Measurements from ENCODE around the gene TXNRD2.
A peak's percentile ranks its signal among the peaks of the same experiment; 100 is the strongest.

TXNRD2 gene

DNA sequence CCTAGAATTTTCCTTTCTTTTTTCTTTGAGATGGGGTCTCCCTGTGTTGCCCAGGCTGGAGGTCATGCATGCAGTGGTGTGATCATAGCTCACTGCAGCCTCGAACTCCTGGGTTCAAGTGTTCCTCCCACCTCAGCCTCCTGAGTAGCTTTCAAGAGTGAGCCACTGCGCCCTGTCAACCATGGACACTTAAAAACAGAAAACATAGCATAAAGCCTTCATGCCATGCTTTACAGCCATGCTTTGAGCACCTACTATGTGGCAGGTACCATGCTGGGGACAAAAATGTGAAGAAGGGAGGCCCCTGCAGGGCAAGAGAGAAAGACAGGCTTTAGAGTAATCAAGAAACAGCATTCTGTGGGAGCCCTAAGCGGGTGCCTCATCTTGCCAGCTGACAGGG is 73.3 kb downstream of the TXNRD2 start:
- no peak for DNase-seq

DNA sequence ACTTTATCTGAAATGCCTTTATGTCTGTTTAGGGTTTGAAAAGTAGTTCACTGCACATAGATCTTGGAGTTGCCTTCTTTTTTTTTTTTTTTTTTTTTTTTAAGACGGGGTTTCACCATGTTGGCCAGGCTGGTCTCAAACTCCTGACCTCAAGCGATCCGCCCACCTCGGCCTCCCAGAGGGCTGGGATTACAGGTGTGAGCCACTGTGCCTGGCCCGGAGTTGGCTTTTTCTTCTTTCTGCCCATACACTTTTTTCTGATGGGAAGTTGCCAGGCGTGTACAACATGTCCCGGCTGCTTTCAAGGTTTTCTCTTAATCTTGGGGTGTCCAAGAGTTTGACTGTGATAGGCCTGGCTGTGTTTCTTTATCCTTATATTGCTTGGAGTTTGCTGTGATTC is 74.0 kb downstream of the TXNRD2 start:
- DNase-seq, result no peak

DNA sequence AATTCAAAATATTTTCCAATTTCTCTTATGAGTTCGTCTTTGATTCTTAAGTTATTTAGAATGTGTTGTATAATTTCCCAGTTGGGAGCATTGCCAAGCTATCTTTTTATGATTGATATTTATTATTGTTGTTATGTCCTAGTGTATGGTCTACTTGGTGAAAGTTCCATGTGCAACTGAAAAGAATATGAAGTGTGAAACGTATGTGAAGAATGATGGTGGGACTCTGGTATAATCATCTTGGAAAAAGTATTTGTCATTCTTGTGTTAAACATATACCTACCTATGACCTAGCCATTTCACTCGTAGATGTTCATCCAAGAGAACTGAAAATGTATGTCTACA is 75.0 kb downstream of the TXNRD2 start:
- no peak for DNase-seq

DNA sequence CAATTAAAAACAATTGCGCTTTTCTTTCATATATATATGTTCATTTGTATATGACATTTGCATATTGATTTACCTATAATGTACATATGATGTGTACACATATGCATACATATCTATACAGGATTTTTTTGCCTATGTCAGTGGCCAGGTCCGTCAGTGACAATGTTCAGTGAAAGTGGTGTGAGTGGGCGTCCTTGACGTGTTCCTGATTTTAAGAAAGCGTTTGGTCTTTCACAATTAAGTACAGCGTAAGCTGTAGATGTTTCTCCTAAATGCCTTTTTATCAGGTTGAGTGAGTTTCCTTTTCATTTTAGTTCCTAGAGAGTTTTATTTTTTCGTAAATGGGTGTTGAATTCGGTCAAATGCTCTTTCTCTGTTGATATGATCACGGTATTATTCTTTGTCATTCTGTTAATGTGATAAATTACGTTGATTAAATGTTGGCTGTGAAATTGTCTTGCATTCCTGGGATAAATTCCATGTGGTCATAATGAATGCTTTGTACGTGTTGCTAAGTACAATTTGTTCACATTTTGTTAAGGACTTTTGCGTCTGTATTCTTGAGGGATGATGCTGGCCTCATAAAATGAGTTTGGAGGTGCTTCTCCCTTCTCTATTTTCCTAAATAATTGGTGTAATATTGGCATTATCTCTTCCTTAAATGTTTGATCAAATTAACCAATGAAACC is 76.3 kb downstream of the TXNRD2 start:
- DNase-seq, result no peak

DNA sequence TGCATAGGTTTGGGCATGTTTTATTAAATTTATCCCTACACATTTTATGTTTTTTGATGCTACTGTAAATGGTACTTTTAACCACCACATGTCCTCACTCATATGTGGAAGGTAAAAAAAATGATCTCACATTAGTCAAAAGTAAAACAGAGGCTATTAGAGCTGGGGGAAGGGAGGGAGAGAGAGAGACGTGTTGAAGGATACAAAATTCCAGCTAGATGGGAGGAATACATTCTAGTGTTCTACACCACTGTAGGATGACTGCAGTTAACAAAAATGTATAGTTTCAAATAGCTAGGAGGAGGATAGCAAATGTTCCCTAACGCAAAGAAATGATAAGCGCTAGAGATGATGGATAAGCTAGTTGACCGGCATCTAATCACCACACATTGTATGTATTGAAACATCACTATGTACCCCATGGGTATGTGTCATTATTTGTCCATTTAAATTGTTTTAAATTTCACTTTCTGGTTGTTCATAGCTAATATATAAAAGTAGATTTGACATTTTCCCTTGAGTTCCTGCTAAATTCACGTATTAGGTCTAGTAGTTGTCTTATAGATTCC is 77.0 kb downstream of the TXNRD2 start:
- DNase-seq, result no peak

DNA sequence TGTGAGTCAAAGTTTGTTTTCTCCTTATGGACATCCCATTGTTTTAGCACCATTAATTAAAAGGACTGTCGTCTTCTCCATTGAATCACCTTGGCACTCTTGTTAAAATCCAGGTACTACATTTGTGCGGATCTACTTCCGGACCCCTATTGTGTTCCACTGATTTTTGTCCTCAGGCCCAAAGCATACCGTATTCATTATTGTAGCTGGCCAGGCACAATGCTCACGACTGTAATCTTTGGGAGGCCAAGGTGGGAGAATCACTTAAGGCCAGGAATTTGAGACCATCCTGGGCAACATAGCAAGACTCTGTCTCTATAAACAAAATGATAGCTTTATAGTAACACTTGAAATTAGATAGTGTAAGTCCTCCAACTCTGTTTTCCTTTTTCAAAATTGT is 78.0 kb downstream of the TXNRD2 start:
- no peak for DNase-seq

DNA sequence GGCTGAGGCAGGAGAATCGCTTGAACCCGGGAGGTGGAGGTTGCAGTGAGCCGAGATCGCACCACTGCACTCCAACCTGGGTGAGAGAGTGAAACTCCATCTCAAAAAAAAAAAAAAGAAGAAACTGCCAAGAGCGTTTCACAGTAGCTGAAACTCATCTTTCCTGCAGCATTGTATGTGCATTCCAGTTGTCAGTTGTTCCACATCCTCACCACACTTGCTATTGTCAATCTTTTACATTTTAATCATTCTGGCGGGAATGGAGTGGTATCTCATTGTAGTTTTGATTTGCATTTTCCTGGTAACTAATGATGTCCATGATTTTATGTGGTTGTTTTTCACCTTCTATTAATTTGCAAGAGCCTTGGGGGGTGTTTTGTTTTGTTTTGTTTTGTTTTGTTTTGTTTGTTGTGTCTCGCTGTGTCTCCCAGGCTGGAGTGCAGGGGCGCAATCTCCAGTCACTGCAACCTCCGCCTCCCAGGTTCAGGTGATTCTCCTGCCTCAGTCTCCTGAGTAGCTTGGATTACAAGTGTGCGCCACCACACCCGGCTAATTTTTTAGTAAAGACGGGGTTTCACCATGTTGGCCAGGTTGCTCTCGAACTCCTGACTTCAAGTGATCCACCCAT is 78.9 kb downstream of the TXNRD2 start:
- DNase-seq, result no peak

DNA sequence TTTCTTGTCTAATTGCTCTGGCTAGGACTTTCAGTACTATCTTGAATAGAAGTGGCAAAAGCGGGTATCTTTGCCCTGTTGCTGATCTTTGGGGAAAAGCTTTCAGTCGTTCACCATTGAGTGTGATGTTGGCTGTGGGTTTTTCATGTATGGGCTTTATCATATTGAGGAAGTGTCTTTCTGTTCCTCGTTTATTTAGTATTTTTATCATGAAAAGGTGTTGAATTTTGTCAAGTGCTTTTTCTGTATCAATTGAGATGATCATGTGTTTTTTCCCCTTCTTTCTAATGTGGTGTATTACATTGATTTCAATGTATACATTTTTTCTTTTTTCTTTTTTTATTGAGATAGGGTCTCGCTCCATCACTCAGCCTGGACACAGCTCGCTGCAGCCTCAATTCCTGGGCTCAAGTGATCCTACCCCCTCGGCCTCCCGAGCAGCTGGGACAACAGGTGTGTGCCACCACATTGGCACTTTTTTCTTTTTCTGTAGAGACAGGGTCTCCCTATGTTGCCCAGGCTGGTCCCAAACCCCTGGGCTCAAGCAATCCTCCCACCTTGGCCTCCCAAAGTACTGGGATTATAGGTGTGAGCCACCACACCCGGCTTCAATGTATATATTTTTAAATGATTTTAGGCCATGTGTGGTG is 81.6 kb downstream of the TXNRD2 start:
- DNase-seq, result no peak

DNA sequence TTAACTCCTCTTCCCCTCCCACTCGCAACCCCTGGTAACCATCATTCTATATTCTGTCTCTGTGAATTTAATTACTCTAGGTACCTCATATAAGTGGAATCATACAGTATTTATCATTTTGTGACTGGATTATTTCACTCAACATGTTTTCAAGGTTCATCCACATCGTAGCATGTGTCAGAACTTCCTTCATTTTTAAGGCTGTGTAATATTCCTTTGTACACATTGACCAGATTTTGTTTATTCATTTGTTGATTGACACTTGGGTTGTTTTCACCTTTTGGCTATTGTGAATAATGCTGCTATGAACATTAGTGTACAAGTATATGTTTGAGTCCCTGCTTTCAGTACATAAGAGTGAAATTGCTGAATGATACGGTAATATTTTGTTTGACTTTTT is 84.2 kb downstream of the TXNRD2 start:
- DNase-seq, result no peak

DNA sequence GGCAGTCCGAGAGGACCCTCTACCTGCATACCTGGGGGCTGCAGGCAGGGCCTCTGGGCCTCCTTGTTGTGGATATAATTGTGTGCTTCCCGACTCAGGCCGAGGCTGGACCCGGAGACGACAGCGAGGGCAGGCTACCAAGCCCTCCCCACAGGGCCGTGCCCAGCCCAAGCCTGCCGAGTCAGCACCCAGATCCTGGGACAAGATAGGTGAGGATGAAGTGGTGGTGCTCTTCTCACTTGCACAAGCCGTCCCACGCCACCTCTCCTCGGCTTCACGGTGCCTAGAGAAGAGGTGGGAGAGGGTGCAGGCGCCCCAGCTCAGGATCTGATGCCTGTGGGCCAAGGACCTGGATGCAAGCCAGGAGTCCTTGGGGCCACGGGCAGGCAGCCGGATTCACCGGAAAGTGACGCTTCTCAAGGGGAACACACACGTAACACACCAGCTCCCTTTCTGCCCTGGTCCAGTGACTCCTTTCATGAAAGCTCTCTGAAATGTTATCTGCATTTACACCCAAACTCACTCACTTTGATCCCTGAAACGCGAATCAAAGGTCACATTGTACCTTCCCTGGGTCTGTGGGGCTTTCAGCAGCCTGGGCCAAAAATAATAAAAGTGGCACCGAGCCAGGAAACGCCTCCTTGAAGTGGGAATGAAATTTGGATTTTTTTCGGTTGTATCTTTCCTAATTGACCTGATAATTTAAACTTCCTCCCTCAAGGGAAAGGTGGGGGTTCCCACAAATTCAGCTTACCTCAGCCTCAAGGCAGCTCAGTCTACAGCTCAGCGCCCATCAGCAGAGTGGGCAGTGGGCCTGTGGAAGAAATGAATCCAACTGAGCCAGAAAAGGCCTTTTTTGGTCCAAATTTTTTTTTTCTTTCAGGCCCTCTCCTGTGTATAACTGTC is 85.9 kb downstream of the TXNRD2 start:
- peak in 9 of 51 donors; percentile 9 to 56 (median 50) for DNase-seq

DNA sequence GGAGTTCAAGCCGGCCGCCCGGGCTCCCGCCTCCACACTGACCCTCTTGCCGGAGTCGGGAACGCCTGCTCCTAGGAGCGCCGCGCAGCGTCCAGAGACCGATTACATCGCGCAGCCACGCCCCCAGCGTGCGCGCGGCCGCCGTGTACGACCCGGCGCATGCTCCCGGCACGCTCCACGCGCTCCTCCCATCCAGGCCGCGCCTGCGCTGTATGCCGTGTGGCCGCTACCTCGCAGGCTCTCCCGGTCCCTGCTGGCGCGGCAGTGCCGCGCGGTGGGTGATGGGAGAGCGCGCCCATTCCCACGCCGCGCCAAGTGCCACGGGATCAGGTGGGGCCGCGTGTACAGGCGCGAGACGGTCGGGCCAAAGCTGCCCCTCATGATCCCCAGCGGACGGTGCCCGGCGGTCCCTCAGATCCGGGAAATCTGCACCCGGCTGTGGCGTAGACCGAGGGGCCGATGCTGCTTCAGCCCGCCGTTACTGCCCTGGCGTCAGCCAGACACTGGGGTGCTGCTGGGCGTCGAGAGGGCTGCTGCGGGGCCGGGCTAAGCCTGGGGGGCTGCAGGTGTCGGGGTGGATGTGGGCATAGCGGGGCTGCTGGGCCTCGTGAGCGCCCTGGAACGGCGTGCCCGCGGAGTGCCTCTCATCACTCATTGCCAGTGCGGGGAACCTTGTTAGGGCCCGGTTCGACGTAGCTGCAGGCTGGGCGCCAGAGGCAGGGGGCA is 86.7 kb downstream of the TXNRD2 start, which contains the start of the genes GNB1L and RTL10:
GNB1L (minus strand) TSS at position 97 of the 726 bp plus-strand sequence. CDS start 33,519 bp downstream, outside the sequence.
RTL10 (minus strand) TSS at position 97 of the 726 bp plus-strand sequence. CDS start 2,613 bp downstream, outside the sequence.
- peak; percentile 55 to 98 (median 92) for DNase-seq

DNA sequence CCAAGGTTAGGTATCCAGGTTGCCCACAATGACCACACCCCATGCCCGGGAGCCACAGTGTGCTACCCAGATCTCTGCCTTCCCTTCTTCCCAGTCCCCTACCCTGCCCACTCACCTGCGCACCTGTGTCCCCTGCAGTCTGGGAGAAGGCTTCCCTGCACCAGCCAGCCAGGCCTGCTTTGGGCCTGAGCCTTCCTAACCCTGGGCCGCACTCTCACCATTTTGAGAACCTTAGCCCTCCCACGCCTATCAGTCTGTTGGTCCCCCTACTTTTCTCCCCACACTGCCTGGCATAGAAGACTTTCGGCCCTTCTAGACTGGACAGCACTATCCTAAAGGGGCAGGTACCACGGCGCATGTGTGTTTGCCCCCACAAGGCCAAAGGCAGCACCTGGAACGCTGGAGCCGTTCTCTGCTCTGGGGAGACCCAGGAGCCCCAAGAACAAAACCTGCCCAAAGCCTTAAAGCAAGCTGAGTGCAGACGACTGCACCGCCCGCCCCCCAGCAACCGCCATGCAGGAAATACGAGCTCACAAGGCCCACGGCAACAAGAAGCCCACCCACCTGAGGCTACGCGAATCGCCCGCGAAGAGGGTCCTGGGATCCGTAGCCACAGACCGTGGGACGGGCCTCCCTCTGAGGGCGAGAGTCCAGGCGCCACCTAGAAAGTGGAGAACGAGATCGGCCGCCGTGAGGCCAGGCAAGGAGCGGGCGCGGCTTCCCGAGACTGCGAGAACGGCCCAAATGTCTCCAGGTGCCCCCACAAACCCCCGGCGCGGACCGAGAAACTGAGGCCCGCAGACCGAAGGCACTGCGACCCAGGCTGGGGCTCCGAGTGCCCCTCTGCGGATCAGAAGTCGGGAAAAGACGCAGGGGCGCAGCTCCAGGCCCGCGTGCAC is 87.5 kb downstream of the TXNRD2 start:
- peak in 2 of 51 donors; percentile 48 to 57 for DNase-seq

DNA sequence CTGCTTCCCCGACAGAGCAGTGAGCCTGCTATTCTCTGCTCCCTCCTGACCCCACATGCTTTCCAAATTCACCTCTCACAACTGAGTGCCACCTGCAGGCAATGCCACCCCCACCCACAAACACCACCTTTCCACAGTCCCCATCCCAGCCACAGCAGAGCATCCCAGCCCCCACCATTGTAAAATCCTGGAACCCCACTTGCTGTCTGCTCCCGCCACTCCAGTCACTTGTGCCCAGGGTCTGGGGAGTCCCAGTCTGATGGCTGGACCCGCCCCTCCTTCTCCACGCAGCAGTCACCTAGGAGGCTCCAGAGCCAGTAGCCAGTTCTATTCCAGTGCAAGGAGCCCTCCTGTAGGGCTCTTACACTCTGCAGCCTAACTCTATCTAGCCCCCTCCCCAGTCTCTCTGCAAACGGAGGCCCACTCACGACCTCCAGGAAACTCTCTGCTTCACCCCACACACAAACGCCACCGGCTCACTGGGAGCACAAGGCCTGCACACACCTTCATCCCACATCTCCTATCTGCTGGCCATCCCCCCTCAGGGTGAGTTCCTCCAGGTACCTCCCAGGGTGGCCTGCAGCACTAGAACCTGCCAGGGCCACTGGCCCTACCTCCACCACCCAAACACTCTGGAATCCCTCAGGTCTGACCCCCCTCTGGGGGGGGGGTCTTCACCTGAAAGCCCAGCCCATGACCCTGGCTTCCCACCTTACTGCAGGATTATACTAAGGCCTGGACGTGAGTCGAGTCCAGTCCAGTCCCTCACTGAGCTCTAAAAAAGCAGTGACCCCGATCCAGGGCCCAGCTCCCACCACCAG is 88.3 kb downstream of the TXNRD2 start:
- DNase-seq, result no peak

DNA sequence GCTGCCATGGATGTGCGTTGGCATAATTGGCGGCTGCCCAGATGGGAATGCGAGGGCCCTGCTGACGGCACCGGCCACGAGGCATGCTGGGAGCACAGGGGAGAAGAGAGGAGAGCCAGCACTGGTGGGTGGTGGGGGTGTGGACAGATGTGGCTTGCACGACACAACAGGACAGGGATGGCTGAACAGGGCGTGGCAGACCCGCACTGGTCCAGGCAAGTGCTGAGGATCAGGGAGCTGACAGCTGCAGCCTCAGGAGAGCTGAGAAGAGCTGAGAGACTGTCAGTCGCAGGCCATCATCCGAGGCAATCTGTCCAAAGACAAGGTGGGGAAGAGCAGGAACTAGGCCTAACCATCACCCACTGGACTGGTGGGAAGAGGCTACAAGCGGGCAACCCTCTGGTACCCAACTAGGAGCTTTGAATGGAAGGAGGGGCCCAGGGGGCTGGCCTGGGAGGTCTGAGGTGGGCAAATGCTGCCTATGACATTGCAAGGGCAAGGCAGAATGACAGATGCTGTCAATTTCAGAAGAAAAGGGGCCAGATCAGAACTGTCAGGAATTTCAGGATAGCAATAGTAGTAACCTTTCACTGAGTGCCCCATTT is 89.3 kb downstream of the TXNRD2 start:
- DNase-seq, result peak in 1 of 51 donors; percentile 48

DNA sequence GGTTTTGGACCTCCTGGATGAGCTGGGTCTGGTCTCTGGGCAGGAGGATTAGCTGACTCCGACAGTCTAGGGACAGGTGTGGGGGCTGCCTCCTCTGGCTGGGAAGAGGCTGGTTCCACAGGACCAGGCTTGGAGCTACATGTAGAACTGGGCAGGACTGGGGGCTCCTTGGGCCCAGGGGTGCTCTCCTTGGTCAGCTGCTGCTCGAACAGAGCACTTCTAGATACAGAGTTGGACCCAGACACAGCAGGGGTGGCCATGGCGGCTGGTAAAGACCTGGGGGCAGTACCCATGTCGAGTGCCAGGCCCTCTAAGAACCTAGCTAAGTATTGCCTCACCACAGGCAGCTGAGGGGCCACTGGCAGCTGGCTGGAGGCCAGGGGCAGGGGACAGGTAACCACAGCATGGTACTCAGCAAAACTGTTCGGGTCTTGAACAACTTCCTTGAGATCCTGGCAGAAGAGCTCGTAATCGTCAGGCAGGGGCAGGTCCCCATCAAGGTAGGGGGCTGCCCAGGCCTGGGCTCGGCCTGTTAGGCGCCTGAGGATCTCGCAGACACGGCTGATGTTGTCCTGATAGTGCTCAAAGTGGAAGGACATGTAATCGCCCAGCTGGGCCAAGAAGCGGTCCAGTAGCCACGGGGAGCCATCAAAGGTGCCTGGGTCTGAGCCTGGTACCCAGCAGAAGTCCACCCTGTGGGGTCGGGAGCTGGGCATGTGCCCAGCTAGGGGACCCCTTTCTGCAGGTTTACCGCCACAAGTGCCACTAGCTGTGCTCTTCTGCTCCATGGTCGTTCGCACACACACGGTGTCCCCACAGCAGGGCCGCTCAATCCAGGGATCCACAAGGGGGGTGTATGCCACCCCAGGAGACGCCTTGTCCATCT is 90.1 kb downstream of the TXNRD2 start:
- no peak for DNase-seq

DNA sequence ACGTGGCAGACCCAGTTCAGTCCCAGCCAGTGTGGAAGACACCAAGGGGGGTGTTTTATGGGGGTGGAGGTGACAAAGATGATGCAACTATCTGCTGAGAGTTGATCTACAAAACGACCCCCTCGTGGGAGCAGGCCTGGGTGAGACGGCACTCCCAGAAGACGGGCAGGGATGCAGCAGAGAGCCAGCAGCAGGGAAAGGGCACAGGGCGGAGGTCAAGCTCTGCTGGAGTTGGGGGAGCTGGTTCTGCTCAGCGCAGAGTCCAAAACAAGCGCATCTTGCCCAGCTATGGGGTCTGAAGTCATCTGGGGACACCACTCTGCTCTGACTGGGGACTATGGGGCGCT is 90.9 kb downstream of the TXNRD2 start:
- no peak for DNase-seq

Measured in hypothalamus (tissue), 51 donors.